ENCODE measurements around the gene GULP1.

The GULP1 gene

GRCh38 chr2:188316342-188316741, 24.7 kb downstream of the GULP1 start:
- peak; percentile 67 for TF ChIP-seq FEZF1 (tag by site-specific recombination; IDR thresholded peaks at IDR 0.05)
- TF ChIP-seq SETDB1 (IDR thresholded peaks at IDR 0.05; ENCODE audit: insufficient read length, low read length), result peak; percentile 50
- TF ChIP-seq ZNF416 (tag by site-specific recombination; IDR thresholded peaks at IDR 0.05), result no peak
- no peak for TF ChIP-seq ZNF544 (tag by site-specific recombination; IDR thresholded peaks at IDR 0.05)
- TF ChIP-seq ZNF433 (tag by site-specific recombination; IDR thresholded peaks at IDR 0.05; ENCODE audit: low read depth), result no peak
- no peak for TF ChIP-seq ZBTB26 (tag by site-specific recombination; optimal IDR thresholded peaks at IDR 0.05)
- TF ChIP-seq ZNF513 (tag by site-specific recombination; IDR thresholded peaks at IDR 0.05), result no peak
- TF ChIP-seq ZNF2 (tag by site-specific recombination; IDR thresholded peaks at IDR 0.05), result no peak
- TF ChIP-seq ZNF23 (tag by site-specific recombination; IDR thresholded peaks at IDR 0.05; ENCODE audit: borderline replicate concordance), result no peak
- POLR2A ChIA-PET, result no interaction called here

GRCh38 chr2:188316791-188317423, 25.2 kb downstream of the GULP1 start:
- H3K9me3 ChIP-seq (ENCODE audit: control insufficient read depth, insufficient read depth, low read depth, low read length), result no peaks in the 10 kb centered on the region
- H3K4me1 ChIP-seq (ENCODE audit: control insufficient read depth, insufficient read depth, low read length), result peaks cover 16% of the 10 kb centered on the region
- 0 out of 2 replicates have a peak, but pooled peaks have one; percentile 18 for TF ChIP-seq ZXDB (tag by site-specific recombination; IDR thresholded peaks at IDR 0.05)
- TF ChIP-seq ZNF76 (tag by site-specific recombination; IDR thresholded peaks at IDR 0.05; ENCODE audit: borderline replicate concordance, low read depth), result no peak
- no peak for TF ChIP-seq ZFP69B (tag by site-specific recombination; IDR thresholded peaks at IDR 0.05)
- TF ChIP-seq FEZF1 (tag by site-specific recombination; IDR thresholded peaks at IDR 0.05), result 0 out of 2 replicates have a peak, but pooled peaks have one; percentile 24
- peak; percentile 72 for TF ChIP-seq OSR2 (tag by site-specific recombination; IDR thresholded peaks at IDR 0.05)
- TF ChIP-seq HOXA7 (CRISPR knock-in tag; IDR thresholded peaks at IDR 0.05; ENCODE audit: borderline replicate concordance), result no peak
- TF ChIP-seq ZNF629 (tag by site-specific recombination; IDR thresholded peaks at IDR 0.05), result peak; percentile 25; the same call in 1 of the 2 replicates
- peak; percentile 23; the same call in 1 of the 2 replicates for TF ChIP-seq GLI2 (tag by site-specific recombination; IDR thresholded peaks at IDR 0.05; ENCODE audit: borderline replicate concordance, low read depth)
- TF ChIP-seq PRDM6 (tag by site-specific recombination; IDR thresholded peaks at IDR 0.05), result peak; percentile 82
- TF ChIP-seq TRIM28 (IDR thresholded peaks at IDR 0.05; ENCODE audit: borderline replicate concordance, low read length), result no peak
- peak; percentile 61; the same call in 1 of the 2 replicates for TF ChIP-seq GFI1B (tag by site-specific recombination; IDR thresholded peaks at IDR 0.05)
- no peak for TF ChIP-seq ZNF26 (tag by site-specific recombination; IDR thresholded peaks at IDR 0.05)
- TF ChIP-seq ATF2 (tag by site-specific recombination; IDR thresholded peaks at IDR 0.05; ENCODE audit: low read depth), result peak; percentile 53; the same call in 1 of the 2 replicates
- no peak for TF ChIP-seq ZNF645 (tag by site-specific recombination; IDR thresholded peaks at IDR 0.05)
- POLR2A ChIA-PET, result no interaction called here
- CTCF ChIA-PET, result no interaction called here
- H3K27ac ChIP-seq (ENCODE audit: extremely low read depth, low read depth, low read length), result no peak overlapping the region
- H3K4me3 ChIP-seq (ENCODE audit: low read depth, low read length), result no peak overlapping the region
- H3K36me3 ChIP-seq (ENCODE audit: control insufficient read depth in 2 of 2, insufficient read depth in 1 of 2, low read length in 2 of 2), result no peaks in the 10 kb centered on the region

More at GRCh38 chr2:188316342-188316741, 24.7 kb downstream of the GULP1 start:
- H3K36me3 ChIP-seq (ENCODE audit: control insufficient read depth in 2 of 2, insufficient read depth in 1 of 2, low read length in 2 of 2), result no peaks in the 10 kb centered on the region
- no peak overlapping the region for H3K4me3 ChIP-seq (ENCODE audit: low read depth, low read length)
- H3K9me3 ChIP-seq (ENCODE audit: control insufficient read depth, insufficient read depth, low read depth, low read length), result no peaks in the 10 kb centered on the region
- H3K27ac ChIP-seq (ENCODE audit: extremely low read depth, low read depth, low read length), result no peak overlapping the region
- CTCF ChIA-PET, result no interaction called here
- peaks cover 16% of the 10 kb centered on the region for H3K4me1 ChIP-seq (ENCODE audit: control insufficient read depth, insufficient read depth, low read length)

All from HEK293 (cell line).